ENCODE measurements around the gene NOS3.
A peak's percentile ranks its signal among the peaks of the same experiment; 100 is the strongest.

The NOS3 gene

GRCh38 chr7:151060416-151061212, 69.8 kb downstream of the NOS3 start:
- peak; percentile 29 for DNase-seq

GRCh38 chr7:151061213-151062110, 70.6 kb downstream of the NOS3 start:
- DNase-seq: no peak

DNA sequence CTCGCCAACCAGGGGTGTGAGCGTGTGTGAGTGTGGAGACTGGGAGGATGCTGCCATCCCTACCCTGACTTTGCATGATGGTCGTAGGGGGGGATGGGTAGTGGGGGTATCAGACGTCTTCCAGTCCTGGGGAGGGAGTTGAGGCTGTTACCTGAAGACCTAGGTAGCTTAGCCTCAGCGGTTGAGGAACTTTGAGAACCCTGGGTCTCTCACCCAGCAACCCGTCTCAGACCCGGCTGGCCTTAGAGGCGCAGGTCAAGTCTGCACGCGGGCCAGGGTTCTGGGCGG, 71.2 kb downstream of the NOS3 start:
- DNase-seq: no peak

- no peak for DNase-seq
These were observed 71.8 kb downstream of the NOS3 start for GRCh38 chr7:151062399-151063211.

DNA sequence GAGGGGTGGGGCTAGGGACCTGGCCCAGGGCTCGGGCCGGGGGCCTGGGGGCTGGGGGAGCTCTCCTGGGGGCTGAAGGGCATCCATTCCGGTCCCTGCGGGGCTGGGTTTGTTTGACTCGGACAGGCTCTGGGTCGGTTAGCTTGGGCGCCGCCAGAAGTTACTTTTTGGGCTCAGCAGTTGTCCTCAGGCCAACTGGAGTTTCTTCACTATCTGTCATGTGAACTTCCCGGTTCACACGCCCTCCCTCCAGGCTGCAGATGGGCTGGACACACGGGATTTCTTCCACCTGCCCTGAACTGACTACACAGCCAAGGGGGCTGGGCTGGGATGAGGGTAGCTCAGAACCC, 72.4 kb downstream of the NOS3 start:
- no peak for DNase-seq
